IMR-90 (cell line): Measurements from ENCODE around the gene GNB5. TPM values are rescaled to one million over a fixed set of nuclear protein-coding genes. Genes with fewer than 3 reads are reported as not detected.

ENCODE experiments used
- ATAC-seq: fragments of 200-7000 bp; cut with Tn5 transposase; 2 replicates; pipeline ENCODE4 v1.9.1; 2020; ENCODE audit warnings: low read depth, mild to moderate bottlenecking, moderate library complexity
- BruUV-seq: library from RNA; stranded (reverse); fragments of 400-500 nt; replicated peaks from 2 replicates; lab custom pipeline; 2021; lab: Mats Ljungman, UMichigan
- CTCF ChIA-PET: fragments of 300-600 bp; formaldehyde crosslinking; extraction: SDS; loops from one replicate; lab custom pipeline; 2021; ENCODE audit warnings: antibody characterized with exemption; lab: Yijun Ruan, JAX
- POLR2A ChIA-PET: fragments of 300-600 bp; sonication (Branson Sonifier 250); formaldehyde crosslinking; loops from one replicate; lab custom pipeline; 2022; ENCODE audit warnings: antibody characterized with exemption; ENCODE audit not compliant: unreplicated experiment; lab: Charles Lee
- DNase-seq: peaks from one replicate; pipeline ENCODE4 v3.0.0; 2013
- H2AFZ ChIP-seq: replicated peaks from 2 replicates; pipeline ENCODE3; 2013; ENCODE audit warnings: low read length, mild to moderate bottlenecking; ENCODE audit not compliant: poor library complexity
- H2AK5ac ChIP-seq: 2 replicates; pipeline ENCODE4 v1.6.1; 2013; ENCODE audit warnings: low read depth, low read length, inconsistent platforms
- H2AK9ac ChIP-seq: replicated peaks from 2 replicates; pipeline ENCODE3; 2013; ENCODE audit warnings: mild to moderate bottlenecking, low read depth, low read length, moderate library complexity; ENCODE audit not compliant: poor library complexity
- H2BK120ac ChIP-seq: 2 replicates; pipeline ENCODE4 v1.6.1; 2013; ENCODE audit warnings: low read depth, low read length, inconsistent platforms
- H2BK15ac ChIP-seq: 3 replicates; pipeline ENCODE4 v1.6.1; 2013; ENCODE audit warnings: low read depth, low read length, inconsistent platforms
- H2BK20ac ChIP-seq: 2 replicates; pipeline ENCODE4 v1.6.1; 2013; ENCODE audit warnings: low read depth, mild to moderate bottlenecking, inconsistent platforms, low read length, moderate library complexity
- H2BK5ac ChIP-seq: 2 replicates; pipeline ENCODE4 v1.6.1; 2013; ENCODE audit warnings: mild to moderate bottlenecking, low read depth, low read length, inconsistent platforms; ENCODE audit not compliant: poor library complexity, severe bottlenecking
- H3K14ac ChIP-seq: replicated peaks from 2 replicates; pipeline ENCODE4 v1.6.1; 2013; ENCODE audit warnings: low read depth, low read length, inconsistent platforms
- H3K18ac ChIP-seq: 2 replicates; pipeline ENCODE4 v1.6.1; 2013; ENCODE audit warnings: low read depth, low read length, control low read depth
- H3K23ac ChIP-seq: 2 replicates; pipeline ENCODE4 v1.6.1; 2013; ENCODE audit warnings: low read depth, low read length, inconsistent platforms
- H3K27ac ChIP-seq: 2 replicates; pipeline ENCODE4 v1.5.1; 2013; ENCODE audit warnings: mild to moderate bottlenecking, control low read depth, low read length; ENCODE audit not compliant: insufficient read depth
- H3K27me3 ChIP-seq: 2 replicates; pipeline ENCODE4 v1.6.1; 2013; ENCODE audit warnings: low read length; ENCODE audit not compliant: control insufficient read depth, insufficient read depth
- H3K36me3 ChIP-seq: 2 replicates; pipeline ENCODE4 v1.6.1; 2013; ENCODE audit warnings: low read length, mixed read lengths; ENCODE audit not compliant: control insufficient read depth, insufficient read depth
- H3K4ac ChIP-seq: 2 replicates; pipeline ENCODE4 v1.6.1; 2013; ENCODE audit warnings: low read depth, low read length, inconsistent platforms
- H3K4me1 ChIP-seq: 2 replicates; pipeline ENCODE4 v1.6.1; 2013; ENCODE audit warnings: low read length, mixed read lengths; ENCODE audit not compliant: control insufficient read depth, insufficient read depth
- H3K4me2 ChIP-seq: 2 replicates; pipeline ENCODE4 v1.6.1; 2013; ENCODE audit warnings: low read depth, mild to moderate bottlenecking, control low read depth, low read length, moderate library complexity
- H3K4me3 ChIP-seq: 2 replicates; pipeline ENCODE4 v1.5.1; 2013; ENCODE audit warnings: low read depth, mild to moderate bottlenecking, control low read depth, low read length, moderate library complexity; ENCODE audit not compliant: insufficient read depth
- H3K56ac ChIP-seq: 2 replicates; pipeline ENCODE4 v1.6.1; 2013; ENCODE audit warnings: low read length, inconsistent platforms; ENCODE audit not compliant: insufficient read depth; ENCODE audit errors: extremely low read depth
- H3K79me1 ChIP-seq, 2 experiments: 2 replicates each; pipeline ENCODE4 v1.6.1; 2013; ENCODE audit warnings: low read length in 2 of 2, inconsistent platforms in 1 of 2, low read depth in 1 of 2
- H3K9ac ChIP-seq: 2 replicates; pipeline ENCODE4 v1.6.1; 2013; ENCODE audit warnings: low read depth, low read length, control low read depth
- H3K9me1 ChIP-seq: 2 replicates; pipeline ENCODE4 v1.6.1; 2013; ENCODE audit warnings: low read length, inconsistent platforms; ENCODE audit not compliant: insufficient read depth
- H3K9me3 ChIP-seq: 2 replicates; pipeline ENCODE4 v1.6.1; 2013; ENCODE audit warnings: low read length; ENCODE audit not compliant: control insufficient read depth, insufficient read depth
- H4K20me1 ChIP-seq: 2 replicates; pipeline ENCODE4 v1.6.1; 2013; ENCODE audit warnings: low read length, inconsistent platforms; ENCODE audit not compliant: insufficient read depth
- H4K5ac ChIP-seq: 2 replicates; pipeline ENCODE4 v1.6.1; 2013; ENCODE audit warnings: mild to moderate bottlenecking, low read depth, low read length, control low read depth
- H4K8ac ChIP-seq, 2 experiments: 2 replicates each; pipeline ENCODE4 v1.6.1; 2013; ENCODE audit warnings: low read depth in 2 of 2, low read length in 2 of 2, control low read depth in 1 of 2, inconsistent platforms in 1 of 2
- H4K91ac ChIP-seq: 2 replicates; pipeline ENCODE4 v1.6.1; 2013; ENCODE audit warnings: low read depth, low read length, inconsistent platforms; ENCODE audit not compliant: insufficient read depth
- BHLHE40 ChIP-seq: fragments of 150-350 bp; IDR thresholded peaks from 2 replicates; pipeline ENCODE4 v1.6.1; 2016; ENCODE audit warnings: mild to moderate bottlenecking, low read depth, low read length
- CHD1 ChIP-seq: IDR thresholded peaks from 2 replicates; pipeline ENCODE4 v1.6.1; 2012; ENCODE audit warnings: low read depth, low read length, improper control_type of control experiment
- CTCF ChIP-seq: conservative IDR thresholded peaks from 2 replicates; pipeline ENCODE4 v1.5.1; 2012; ENCODE audit warnings: mild to moderate bottlenecking, low read depth, low read length, improper control_type of control experiment
- FOS ChIP-seq: fragments of 150-350 bp; IDR thresholded peaks from 2 replicates; pipeline ENCODE4 v1.6.1; 2016; ENCODE audit warnings: low read depth, low read length
- MAFK ChIP-seq: IDR thresholded peaks from 2 replicates; pipeline ENCODE4 v1.6.1; 2012; ENCODE audit warnings: low read depth, low read length, improper control_type of control experiment
- MAZ ChIP-seq: IDR thresholded peaks from 2 replicates; pipeline ENCODE4 v1.6.1; 2012; ENCODE audit warnings: low read depth, mild to moderate bottlenecking, low read length, improper control_type of control experiment, moderate library complexity, borderline replicate concordance
- MXI1 ChIP-seq: IDR thresholded peaks from 2 replicates; pipeline ENCODE4 v1.6.1; 2012; ENCODE audit warnings: low read depth, mild to moderate bottlenecking, low read length, moderate library complexity, borderline replicate concordance
- POLR2A ChIP-seq: IDR thresholded peaks from 2 replicates; pipeline ENCODE4 v1.6.1; 2012; ENCODE audit warnings: mild to moderate bottlenecking, low read depth, low read length
- RAD21 ChIP-seq: IDR thresholded peaks from 2 replicates; pipeline ENCODE4 v1.6.1; 2012; ENCODE audit warnings: low read length, improper control_type of control experiment
- RCOR1 ChIP-seq: IDR thresholded peaks from 2 replicates; pipeline ENCODE4 v1.6.1; 2012; ENCODE audit warnings: mild to moderate bottlenecking, low read length, improper control_type of control experiment; ENCODE audit not compliant: insufficient replicate concordance
- RFX5 ChIP-seq: IDR thresholded peaks from 2 replicates; pipeline ENCODE4 v1.8.0; 2012; ENCODE audit warnings: low read depth, mild to moderate bottlenecking, low read length, moderate library complexity
- SMC3 ChIP-seq: fragments of 150-350 bp; IDR thresholded peaks from 2 replicates; pipeline ENCODE4 v1.6.1; 2016; ENCODE audit warnings: low read depth, mild to moderate bottlenecking, antibody characterized with exemption, low read length, moderate library complexity
- WGBS, 2 experiments: methylation state at CpG; one replicate each; pipeline versions ENCODE4 v1.1.5 to v1.1.7; 2013; ENCODE audit warnings: missing lambda C conversion rate in 2 of 2; ENCODE audit not compliant: insufficient read length in 1 of 2; ENCODE audit errors: extremely low coverage in 2 of 2; 5-methylcytosine and 5-hydroxymethylcytosine counted together
- dilution Hi-C: fragments of 300-500 bp; cut with HindIII; formaldehyde crosslinking; loops from one replicate; pipeline ENCODE4 v1.14.3; 2018; ENCODE audit warnings: low sequenced_read_pairs; ENCODE audit not compliant: unreplicated experiment
- in situ Hi-C: fragments of 300-500 bp; cut with MboI; formaldehyde crosslinking; loops from 3 replicates; pipeline ENCODE4 v1.14.3; 2019; ENCODE audit warnings: low sequenced_read_pairs, inconsistent platforms, mixed read lengths
- intact Hi-C: fragments of 100-400 bp; cut with micrococcal nuclease; formaldehyde crosslinking; loops from 2 replicates; pipeline ENCODE4 v1.10.0; 2022
- polyA plus RNA-seq, 3 experiments: library from polyadenylated mRNA; depleted of rRNA; stranded (reverse); fragments of >200 nt; gene quantifications; 2 replicates each; pipeline ENCODE4 v1.2.3, GENCODE V29; 2012; ENCODE audit warnings: low replicate concordance in 1 of 3
- total RNA-seq: library from RNA; depleted of rRNA; stranded (reverse); fragments of >200 nt; gene quantifications from 2 replicates; pipeline ENCODE4 v1.2.3, GENCODE V29; 2012

GNB5 gene
- total and polyA plus RNA-seq, 2 of the 4 experiments (the other 2 are of a cell fraction) = 27.7 to 33.2 TPM

GRCh38 chr15:52164631-52165265 is 26.4 kb downstream of the GNB5 start:
- H2BK15ac ChIP-seq = peak overlapping the region; percentile 20; the same call in 2 of the 3 replicates
- H4K91ac ChIP-seq = peak overlapping the region; percentile 64
- H2AFZ ChIP-seq = no peak overlapping the region
- ChIA-PET POLR2A (no interaction called here), CTCF (interaction anchor here (1.4 kb wide), 1 partner anchor 25 kb away, joined by 4 read pairs; no protein-coding TSS in a partner anchor)
- H3K4me2 ChIP-seq = no peak overlapping the region
- no peak overlapping the region for H3K27ac ChIP-seq
- H3K18ac ChIP-seq = peak overlapping the region; percentile 61; the same call in 1 of the 2 replicates
- H2AK5ac ChIP-seq = peak overlapping the region; percentile 64; the same call in 1 of the 2 replicates
- in situ Hi-C loops (no loop called here), intact Hi-C loops (no loop called here), dilution Hi-C loops (no loop called here)
- peaks cover 17% of the 10 kb centered on the region for H3K9me1 ChIP-seq
- TF ChIP-seq RAD21 (no peak), RFX5 (no peak), MXI1 (no peak), CTCF (no peak), BHLHE40 (no peak), MAFK (no peak), POLR2A (no peak), CHD1 (no peak), SMC3 (no peak), FOS (no peak), RCOR1 (no peak), MAZ (no peak)
- peak overlapping the region; percentile 23; the same call in 1 of the 2 replicates for H3K14ac ChIP-seq
- H4K20me1 ChIP-seq = no peaks in the 10 kb centered on the region; the same call in 1 of the 2 replicates
- peak overlapping the region; percentile 42; the same call in 1 of the 2 replicates for H3K4ac ChIP-seq
- peaks cover 14 to 42% of the 10 kb centered on the region in 2 experiments; a peak in 3 of 4 replicates for H3K79me1 ChIP-seq
- 0 out of 2 replicates have a peak overlapping the region, but pooled peaks have one; percentile 31 for H2BK20ac ChIP-seq
- peak overlapping the region; percentile 9 for H2BK5ac ChIP-seq
- no peak overlapping the region for H3K4me3 ChIP-seq
- H3K9ac ChIP-seq = no peak overlapping the region
- H2AK9ac ChIP-seq = no peak overlapping the region
- H3K27me3 ChIP-seq = no peaks in the 10 kb centered on the region
- no TSS peak for BruUV-seq
- no peak overlapping the region for H3K23ac ChIP-seq
- DNase-seq (peak; percentile 45), ATAC-seq (no peak)
- no peak overlapping the region for H3K56ac ChIP-seq
- peaks cover 4% of the 10 kb centered on the region; the same call in 1 of the 2 replicates for H3K36me3 ChIP-seq
- peak overlapping the region; percentile 67 for H2BK120ac ChIP-seq
- peak overlapping the region; percentile 68; the same call in 1 of the 2 replicates for H4K5ac ChIP-seq
- peaks cover 2% of the 10 kb centered on the region; the same call in 1 of the 2 replicates for H3K9me3 ChIP-seq
- peaks cover 16% of the 10 kb centered on the region for H3K4me1 ChIP-seq
- no CpG with 5 or more reads among the region's 2 CpGs for WGBS, 2 experiments
- H4K8ac ChIP-seq = peak overlapping the region in 1 of 2 experiments; percentile 75; a peak in 2 of 4 replicates
